ENCODE data around the gene AUH. TPM values are rescaled to one million over a fixed set of nuclear protein-coding genes. Genes with fewer than 3 reads are reported as not detected.

AUH gene
- polyA plus RNA-seq, 3 donors: 4.0 to 9.9 (median 8.4) TPM

GRCh38 chr9:91198405-91198804 lies 163.3 kb downstream of the AUH start:
- Histone ChIP-seq H2AFZ (ENCODE audit: insufficient read depth, low read depth, low read length, poor library complexity, severe bottlenecking) (no peak overlapping the region), H3K4me2 (replicated peaks; ENCODE audit: extremely low read depth, low read length, poor library complexity, severe bottlenecking) (peak overlapping the region; percentile 51), H3K9ac (ENCODE audit: insufficient read depth, low read length, poor library complexity, severe bottlenecking) (peak overlapping the region; percentile 51), H4K20me1 (ENCODE audit: insufficient read depth, low read length) (no peaks in the 10 kb centered on the region), H3K4me3 (replicated peaks in 1 of 3; ENCODE audit: low read depth in 2 of 3, low read length in 3 of 3) (no peak overlapping the region), H3K4me1 (ENCODE audit: control insufficient read depth in 1 of 2, insufficient read depth in 2 of 2, low read length in 2 of 2) (peaks cover 67 to 72% of the 10 kb centered on the region in 2 donors), H3K27ac (ENCODE audit: low read depth in 1 of 2, low read length in 2 of 2) (peak overlapping the region in 1 of 2 donors; percentile 94), H3K27me3 (ENCODE audit: control insufficient read depth in 2 of 2, insufficient read depth in 2 of 2, low read length in 2 of 2) (no peaks in the 10 kb centered on the region), H3K36me3 (replicated peaks in 1 of 2; ENCODE audit: control insufficient read depth in 1 of 2, insufficient read depth in 2 of 2, low read length in 2 of 2) (no peaks in the 10 kb centered on the region), H3K9me3 (replicated peaks in 1 of 2; ENCODE audit: control insufficient read depth in 1 of 2, insufficient read depth in 1 of 2, low read length in 2 of 2) (peaks cover 0 to 4% of the 10 kb centered on the region in 2 donors), H3K79me2 (ENCODE audit: insufficient read depth, low read length) (no peaks in the 10 kb centered on the region)
- DNase-seq: no peak
- TF ChIP-seq CTCF (IDR thresholded peaks at IDR 0.05): no peak
- peaks cover 0 to 5% of the 10 kb centered on the region in 2 donors for H3K36me3 Mint-ChIP-seq
- H3K27ac Mint-ChIP-seq: peak overlapping the region; percentile 99
- intact Hi-C loops (cut with micrococcal nuclease): loop anchor here in 1 of 2 donors (10.0 kb wide), 2 partner anchors 56 to 114 kb away; no protein-coding TSS in a partner anchor
- H3K9me3 Mint-ChIP-seq: peaks cover 0 to 3% (median 1%) of the 10 kb centered on the region in 7 donors
- H3K4me3 Mint-ChIP-seq: no peak overlapping the region
- peaks cover 0 to 1% (median 0%) of the 10 kb centered on the region in 3 donors for H3K27me3 Mint-ChIP-seq (ENCODE audit: low read depth in 3 of 3)
- peaks cover 69% of the 10 kb centered on the region for H3K4me1 Mint-ChIP-seq

GRCh38 chr9:91197232-91198181 lies 164.2 kb downstream of the AUH start:
- Mint-ChIP-seq H3K4me1 (peaks cover 73% of the 10 kb centered on the region), H3K27me3 (ENCODE audit: low read depth in 3 of 3) (peaks cover 0 to 1% (median 0%) of the 10 kb centered on the region in 3 donors), H3K36me3 (peaks cover 0 to 5% of the 10 kb centered on the region in 2 donors), H3K27ac (peak overlapping the region; percentile 99), H3K4me3 (peak overlapping the region; percentile 20 to 80), H3K9me3 (peaks cover 0 to 3% (median 0%) of the 10 kb centered on the region in 7 donors)
- Histone ChIP-seq H3K4me2 (replicated peaks; ENCODE audit: extremely low read depth, low read length, poor library complexity, severe bottlenecking) (peak overlapping the region; percentile 51), H2AFZ (ENCODE audit: insufficient read depth, low read depth, low read length, poor library complexity, severe bottlenecking) (no peak overlapping the region), H3K79me2 (ENCODE audit: insufficient read depth, low read length) (no peaks in the 10 kb centered on the region), H3K27ac (ENCODE audit: low read depth in 1 of 2, low read length in 2 of 2) (peak overlapping the region; percentile 69 to 94), H3K36me3 (replicated peaks in 1 of 2; ENCODE audit: control insufficient read depth in 1 of 2, insufficient read depth in 2 of 2, low read length in 2 of 2) (no peaks in the 10 kb centered on the region), H3K9me3 (replicated peaks in 1 of 2; ENCODE audit: control insufficient read depth in 1 of 2, insufficient read depth in 1 of 2, low read length in 2 of 2) (no peaks in the 10 kb centered on the region), H3K9ac (ENCODE audit: insufficient read depth, low read length, poor library complexity, severe bottlenecking) (peak overlapping the region; percentile 51), H3K27me3 (ENCODE audit: control insufficient read depth in 2 of 2, insufficient read depth in 2 of 2, low read length in 2 of 2) (no peaks in the 10 kb centered on the region), H3K4me3 (replicated peaks in 1 of 3; ENCODE audit: low read depth in 2 of 3, low read length in 3 of 3) (peak overlapping the region in 1 of 3 experiments; percentile 48), H3K4me1 (ENCODE audit: control insufficient read depth in 1 of 2, insufficient read depth in 2 of 2, low read length in 2 of 2) (peaks cover 75 to 81% of the 10 kb centered on the region in 2 donors), H4K20me1 (ENCODE audit: insufficient read depth, low read length) (no peaks in the 10 kb centered on the region)
- intact Hi-C loops (cut with micrococcal nuclease): loop anchor here (2.0 to 10.0 kb wide), 3 partner anchors 57 to 225 kb away; partner anchors contain the start of gene NFIL3 (in 1 of the 2)
- TF ChIP-seq CTCF (IDR thresholded peaks at IDR 0.05): no peak
- DNase-seq: peak; percentile 99 to 100 (median 99)
- 0% methylated on average over 3 of the region's 13 CpGs for WGBS (ENCODE audit: insufficient coverage)
